ENCODE data around the gene HPCA. TPM values are rescaled to one million over a fixed set of nuclear protein-coding genes. Genes with fewer than 3 reads are reported as not detected.

Gene HPCA
- polyA plus RNA-seq, 1 donor (not counting 4 experiments of a cell fraction or from before 2014, with no cell fraction given): not detected

DNA sequence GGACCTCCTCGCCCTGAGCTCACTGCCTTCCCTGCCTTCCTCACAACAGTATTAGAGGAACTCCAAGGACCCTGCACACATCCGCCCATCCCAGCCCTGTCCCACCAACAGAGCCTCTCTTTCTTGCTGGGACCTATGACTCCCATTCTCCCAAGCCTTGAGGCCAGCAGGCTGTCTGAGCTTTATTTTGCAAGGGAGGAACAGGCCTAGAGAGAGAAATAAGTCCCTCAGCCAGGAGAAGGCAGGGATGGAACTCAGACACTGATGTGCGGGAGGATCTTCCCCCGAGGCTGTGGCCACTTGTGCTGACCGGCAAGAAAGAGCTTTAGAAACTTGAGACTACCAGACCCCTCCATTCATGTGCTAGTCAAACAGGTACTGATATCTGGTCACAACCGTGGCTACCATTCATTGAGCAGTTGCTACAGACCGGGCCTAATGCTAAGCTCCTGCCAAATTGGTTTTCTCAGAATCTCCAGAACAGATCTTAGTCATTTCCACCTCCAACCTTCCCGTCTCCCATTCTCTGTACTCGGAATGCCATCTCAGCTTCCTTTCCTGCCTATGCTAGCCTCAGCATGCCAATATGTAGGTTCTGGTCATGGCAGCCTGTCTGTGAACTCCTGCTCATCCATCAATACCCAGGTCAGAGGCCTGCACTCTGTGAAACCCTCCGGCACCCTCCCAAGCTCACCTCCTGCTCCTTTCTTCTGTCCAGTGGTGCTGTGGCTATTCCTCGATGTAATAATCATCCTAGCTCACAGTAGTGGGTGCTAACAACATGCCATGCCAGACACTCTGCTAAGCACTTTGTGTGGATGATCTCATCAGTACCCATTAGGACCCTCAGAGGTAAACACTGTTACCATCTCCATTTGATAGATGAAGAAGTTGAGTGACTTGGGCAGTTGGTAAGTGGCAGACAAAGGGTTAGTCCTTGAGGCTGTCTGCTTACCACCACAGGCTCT, 11.1 kb downstream of the HPCA start:
- Histone ChIP-seq H4K20me1 (ENCODE audit: control insufficient read depth, extremely low read depth, insufficient read depth, low read length) (no peaks in the 10 kb centered on the region), H3K27ac (ENCODE audit: control insufficient read depth, insufficient read depth, low read length) (peak overlapping the region; percentile 19), H3K36me3 (ENCODE audit: control insufficient read depth in 2 of 2, extremely low read depth in 1 of 2, insufficient read depth in 2 of 2, low read length in 2 of 2) (peaks cover 2 to 19% of the 10 kb centered on the region in 2 experiments), H3K4me3 (ENCODE audit: control insufficient read depth in 2 of 3, extremely low read depth in 1 of 3, insufficient read depth in 2 of 3, low read depth in 1 of 3, low read length in 3 of 3) (no peak overlapping the region), H3K4me1 (ENCODE audit: control insufficient read depth, extremely low read depth, insufficient read depth, low read length) (peaks cover 35% of the 10 kb centered on the region), H3K9me1 (ENCODE audit: control insufficient read depth, extremely low read depth, insufficient read depth, low read length) (no peaks in the 10 kb centered on the region), H3K79me2 (ENCODE audit: control insufficient read depth, insufficient read depth, low read length) (peaks cover 9% of the 10 kb centered on the region), H3K27me3 (ENCODE audit: control insufficient read depth, extremely low read depth, insufficient read depth, low read length) (peaks cover 4% of the 10 kb centered on the region), H2AFZ (ENCODE audit: control insufficient read depth, low read length) (no peak overlapping the region), H3K9ac (ENCODE audit: control insufficient read depth, extremely low read depth, insufficient read depth, low read length) (no peak overlapping the region), H3K9me3 (ENCODE audit: control insufficient read depth, low read depth, low read length) (no peaks in the 10 kb centered on the region), H3K4me2 (ENCODE audit: control insufficient read depth, extremely low read depth, insufficient read depth, low read depth, low read length) (peak overlapping the region; percentile 42)
- DNase-seq (ENCODE audit: low read depth, low spot score) (no peak), FAIRE-seq (peak; percentile 99)
- dilution Hi-C loops (cut with MboI; ENCODE audit: extremely low pct_ligation_motif_present, low sequenced_read_pairs): no loop called here
- TF ChIP-seq EZH2 (IDR thresholded peaks at IDR 0.05; ENCODE audit: low read length): no peak
- TF ChIP-seq, protein P1, sequence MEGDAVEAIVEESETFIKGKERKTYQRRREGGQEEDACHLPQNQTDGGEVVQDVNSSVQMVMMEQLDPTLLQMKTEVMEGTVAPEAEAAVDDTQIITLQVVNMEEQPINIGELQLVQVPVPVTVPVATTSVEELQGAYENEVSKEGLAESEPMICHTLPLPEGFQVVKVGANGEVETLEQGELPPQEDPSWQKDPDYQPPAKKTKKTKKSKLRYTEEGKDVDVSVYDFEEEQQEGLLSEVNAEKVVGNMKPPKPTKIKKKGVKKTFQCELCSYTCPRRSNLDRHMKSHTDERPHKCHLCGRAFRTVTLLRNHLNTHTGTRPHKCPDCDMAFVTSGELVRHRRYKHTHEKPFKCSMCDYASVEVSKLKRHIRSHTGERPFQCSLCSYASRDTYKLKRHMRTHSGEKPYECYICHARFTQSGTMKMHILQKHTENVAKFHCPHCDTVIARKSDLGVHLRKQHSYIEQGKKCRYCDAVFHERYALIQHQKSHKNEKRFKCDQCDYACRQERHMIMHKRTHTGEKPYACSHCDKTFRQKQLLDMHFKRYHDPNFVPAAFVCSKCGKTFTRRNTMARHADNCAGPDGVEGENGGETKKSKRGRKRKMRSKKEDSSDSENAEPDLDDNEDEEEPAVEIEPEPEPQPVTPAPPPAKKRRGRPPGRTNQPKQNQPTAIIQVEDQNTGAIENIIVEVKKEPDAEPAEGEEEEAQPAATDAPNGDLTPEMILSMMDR (optimal IDR thresholded peaks at IDR 0.05 in 1 of 3, IDR thresholded peaks at IDR 0.05 in 1 of 3, conservative IDR thresholded peaks at IDR 0.05 in 1 of 3; ENCODE audit: extremely low read depth in 1 of 3, insufficient read depth in 2 of 3, low read length in 3 of 3): no peak

DNA sequence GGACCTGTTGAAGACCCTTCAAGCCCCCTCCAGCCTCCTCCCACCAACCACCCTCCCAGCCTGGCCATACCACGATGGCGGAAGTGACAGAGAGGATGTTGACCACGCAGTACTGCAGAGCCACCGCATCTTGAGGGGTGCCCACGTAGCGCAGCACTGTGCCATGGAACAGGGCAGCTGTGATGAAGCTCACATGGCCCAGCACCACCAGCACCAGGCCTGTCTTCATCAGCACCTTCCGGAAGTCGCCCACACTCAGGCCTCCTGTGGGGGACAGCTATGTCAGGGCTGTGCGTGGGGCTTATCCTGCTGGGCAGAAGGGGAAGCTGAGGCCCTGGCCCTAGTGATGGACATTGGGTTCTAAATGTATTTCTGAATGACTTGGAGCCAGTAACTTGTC, 11.8 kb downstream of the HPCA start:
- Histone ChIP-seq H3K9me1 (ENCODE audit: control insufficient read depth, extremely low read depth, insufficient read depth, low read length) (no peaks in the 10 kb centered on the region), H3K4me3 (ENCODE audit: control insufficient read depth in 2 of 3, extremely low read depth in 1 of 3, insufficient read depth in 2 of 3, low read depth in 1 of 3, low read length in 3 of 3) (no peak overlapping the region), H3K27me3 (ENCODE audit: control insufficient read depth, extremely low read depth, insufficient read depth, low read length) (no peaks in the 10 kb centered on the region), H3K9me3 (ENCODE audit: control insufficient read depth, low read depth, low read length) (no peaks in the 10 kb centered on the region), H3K27ac (ENCODE audit: control insufficient read depth, insufficient read depth, low read length) (no peak overlapping the region), H2AFZ (ENCODE audit: control insufficient read depth, low read length) (no peak overlapping the region), H3K4me1 (ENCODE audit: control insufficient read depth, extremely low read depth, insufficient read depth, low read length) (peaks cover 35% of the 10 kb centered on the region), H3K79me2 (ENCODE audit: control insufficient read depth, insufficient read depth, low read length) (peaks cover 9% of the 10 kb centered on the region), H3K9ac (ENCODE audit: control insufficient read depth, extremely low read depth, insufficient read depth, low read length) (no peak overlapping the region), H3K36me3 (ENCODE audit: control insufficient read depth in 2 of 2, extremely low read depth in 1 of 2, insufficient read depth in 2 of 2, low read length in 2 of 2) (peaks cover 2 to 19% of the 10 kb centered on the region in 2 experiments), H4K20me1 (ENCODE audit: control insufficient read depth, extremely low read depth, insufficient read depth, low read length) (no peaks in the 10 kb centered on the region), H3K4me2 (ENCODE audit: control insufficient read depth, extremely low read depth, insufficient read depth, low read depth, low read length) (no peak overlapping the region)
- no peak for FAIRE-seq
- TF ChIP-seq EZH2 (IDR thresholded peaks at IDR 0.05; ENCODE audit: low read length): no peak
- TF ChIP-seq, protein P1 (optimal IDR thresholded peaks at IDR 0.05 in 1 of 3, IDR thresholded peaks at IDR 0.05 in 1 of 3, conservative IDR thresholded peaks at IDR 0.05 in 1 of 3; ENCODE audit: extremely low read depth in 1 of 3, insufficient read depth in 2 of 3, low read length in 3 of 3): no peak
- DNase-seq (ENCODE audit: low read depth, low spot score): no peak
- dilution Hi-C loops (cut with MboI; ENCODE audit: extremely low pct_ligation_motif_present, low sequenced_read_pairs): no loop called here
